Measurements from ENCODE around the gene CYBC1.

The CYBC1 gene

DNA sequence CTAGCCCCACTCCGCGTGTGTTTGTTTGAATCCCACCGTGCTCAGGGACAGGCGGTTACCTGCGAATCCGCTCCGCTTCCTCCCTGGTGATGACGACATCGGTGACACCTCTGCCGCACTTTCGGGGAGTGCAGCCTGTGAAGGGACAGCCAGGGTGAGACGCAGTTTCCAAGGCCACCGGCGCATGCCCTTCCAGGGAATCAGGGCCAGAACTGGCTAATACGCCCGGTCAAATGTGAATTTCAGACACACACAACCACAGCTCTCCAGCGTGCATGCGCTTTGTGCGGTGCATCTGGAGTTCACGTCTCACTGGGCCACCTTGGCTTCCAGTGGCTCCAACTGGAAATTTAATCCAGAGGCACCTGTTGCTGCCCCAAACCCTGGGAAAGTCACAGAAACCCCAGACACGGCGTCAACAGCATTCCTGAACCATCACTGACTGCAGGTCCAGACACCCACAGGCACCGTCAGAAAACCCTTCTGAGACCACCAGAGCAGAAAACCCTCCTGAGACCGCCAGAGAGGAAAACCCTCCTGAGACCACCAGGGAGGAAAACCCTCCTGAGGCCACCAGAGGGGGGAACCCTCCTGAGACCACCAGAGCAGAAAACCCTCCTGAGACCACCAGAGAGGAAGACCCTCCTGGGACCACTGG lies 39.0 kb downstream of the CYBC1 start:
- DNase-seq (ENCODE audit: low read depth in 2 of 2), result no peak

DNA sequence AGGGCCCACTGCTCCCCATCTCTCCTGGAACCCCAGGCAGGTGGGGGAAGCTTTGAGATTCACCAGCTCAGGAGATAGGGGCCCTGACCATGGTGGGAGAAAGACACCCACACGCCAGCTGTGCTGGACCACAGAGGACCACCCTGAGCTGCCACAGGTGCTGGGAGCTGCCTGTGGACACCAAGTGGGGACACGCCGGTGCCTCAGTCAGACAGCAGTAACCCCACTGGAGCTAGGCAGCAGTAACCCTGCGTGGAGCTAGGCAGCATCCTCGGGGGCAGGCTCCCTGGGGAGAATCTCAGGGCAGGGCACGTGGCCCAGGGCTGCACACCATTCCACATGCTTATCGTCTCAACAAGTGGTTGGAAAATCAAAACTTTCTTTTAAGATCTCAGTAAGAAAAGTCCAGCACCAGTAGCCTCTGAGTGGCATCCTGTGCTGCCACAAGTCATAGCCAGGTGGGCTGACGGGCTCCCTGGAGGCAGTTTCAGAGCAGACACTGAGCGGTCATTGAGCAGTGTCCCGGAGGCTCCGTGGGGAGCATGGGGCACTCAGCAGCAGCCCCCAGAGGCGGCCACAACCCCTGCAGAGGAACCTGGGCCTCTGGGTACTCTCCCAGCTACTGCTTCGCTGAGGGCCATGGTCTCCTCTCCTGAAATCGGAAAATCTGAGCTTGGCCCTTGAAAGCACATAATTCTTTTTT lies 40.4 kb downstream of the CYBC1 start:
- no peak for DNase-seq (ENCODE audit: low read depth in 2 of 2)

DNA sequence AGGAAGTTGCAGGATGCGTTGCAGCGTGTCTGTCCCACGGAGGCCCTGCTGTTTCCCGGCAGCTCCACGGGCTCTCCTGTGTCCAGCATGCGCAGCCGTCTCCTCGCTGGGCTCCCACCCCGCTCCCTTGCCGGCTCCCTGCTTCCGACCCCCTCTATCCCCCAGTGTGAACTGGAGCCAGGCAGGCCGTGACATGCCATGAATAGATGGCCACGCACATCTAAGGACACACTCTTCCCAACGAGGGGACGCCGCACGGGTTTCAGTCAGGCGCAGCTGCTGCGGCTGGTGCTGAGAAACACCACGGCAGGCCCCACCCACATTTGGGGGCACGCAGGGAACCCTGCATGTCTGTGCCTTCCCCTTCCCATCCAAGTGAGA lies 41.6 kb downstream of the CYBC1 start:
- DNase-seq (ENCODE audit: low read depth in 2 of 2), result no peak

DNA sequence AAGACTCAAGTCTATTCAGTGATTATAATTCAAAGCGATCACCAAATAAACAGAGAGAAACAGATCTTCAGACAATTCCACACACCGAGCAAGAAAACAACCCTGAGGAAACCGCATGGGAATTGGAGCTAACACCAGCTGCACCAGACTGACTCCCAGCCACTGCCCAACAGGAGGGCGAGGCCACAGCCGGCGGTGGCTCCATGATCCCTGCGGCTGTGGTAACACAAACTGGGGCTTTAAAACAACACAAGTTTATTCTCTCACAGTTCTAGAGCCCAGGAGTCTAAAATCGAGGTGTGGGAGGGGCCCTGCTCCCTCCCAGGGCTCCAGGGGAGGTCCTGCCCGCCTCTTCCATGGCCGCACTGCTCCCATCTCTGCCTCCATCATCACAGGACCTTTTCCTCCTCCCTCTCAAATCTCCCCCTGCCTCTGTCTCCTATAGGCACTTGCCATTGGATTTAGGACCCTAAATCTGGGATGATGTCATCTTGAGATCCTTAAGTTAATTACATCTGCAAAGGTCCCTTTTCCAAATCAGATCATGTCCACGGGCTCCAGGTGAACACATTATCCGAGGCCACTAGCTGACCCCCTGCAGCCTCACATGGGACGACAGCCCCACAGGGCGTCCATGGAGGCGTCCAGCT lies 42.1 kb downstream of the CYBC1 start:
- DNase-seq (ENCODE audit: low read depth in 2 of 2), result no peak

DNA sequence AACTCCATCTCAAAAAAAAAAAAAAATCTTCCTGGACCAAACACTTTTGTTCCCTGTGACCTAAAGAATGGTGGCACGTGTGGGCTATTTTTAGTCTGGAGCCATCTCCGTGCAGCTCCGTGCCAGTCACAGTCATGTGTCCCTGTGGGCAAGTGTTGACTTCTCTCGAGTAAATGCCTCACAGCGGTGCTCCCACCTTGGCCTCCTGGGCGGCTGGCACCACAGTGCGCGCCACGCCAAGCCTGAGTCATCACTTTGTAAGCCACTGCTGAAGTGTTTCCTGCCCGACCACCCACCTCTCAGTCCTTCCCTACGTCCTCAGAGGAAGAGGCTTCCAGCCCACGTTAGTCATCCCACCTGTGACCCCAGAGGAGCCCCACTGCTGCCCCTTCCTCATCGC lies 43.3 kb downstream of the CYBC1 start:
- DNase-seq (ENCODE audit: low read depth in 2 of 2), result no peak

- no peak for DNase-seq (ENCODE audit: low read depth in 2 of 2)
Measured at GRCh38 chr17:82406131-82406671, 44.4 kb downstream of the CYBC1 start.

- DNase-seq (ENCODE audit: low read depth in 2 of 2), result no peak
Measured at GRCh38 chr17:82405051-82405450, 45.5 kb downstream of the CYBC1 start.

DNA sequence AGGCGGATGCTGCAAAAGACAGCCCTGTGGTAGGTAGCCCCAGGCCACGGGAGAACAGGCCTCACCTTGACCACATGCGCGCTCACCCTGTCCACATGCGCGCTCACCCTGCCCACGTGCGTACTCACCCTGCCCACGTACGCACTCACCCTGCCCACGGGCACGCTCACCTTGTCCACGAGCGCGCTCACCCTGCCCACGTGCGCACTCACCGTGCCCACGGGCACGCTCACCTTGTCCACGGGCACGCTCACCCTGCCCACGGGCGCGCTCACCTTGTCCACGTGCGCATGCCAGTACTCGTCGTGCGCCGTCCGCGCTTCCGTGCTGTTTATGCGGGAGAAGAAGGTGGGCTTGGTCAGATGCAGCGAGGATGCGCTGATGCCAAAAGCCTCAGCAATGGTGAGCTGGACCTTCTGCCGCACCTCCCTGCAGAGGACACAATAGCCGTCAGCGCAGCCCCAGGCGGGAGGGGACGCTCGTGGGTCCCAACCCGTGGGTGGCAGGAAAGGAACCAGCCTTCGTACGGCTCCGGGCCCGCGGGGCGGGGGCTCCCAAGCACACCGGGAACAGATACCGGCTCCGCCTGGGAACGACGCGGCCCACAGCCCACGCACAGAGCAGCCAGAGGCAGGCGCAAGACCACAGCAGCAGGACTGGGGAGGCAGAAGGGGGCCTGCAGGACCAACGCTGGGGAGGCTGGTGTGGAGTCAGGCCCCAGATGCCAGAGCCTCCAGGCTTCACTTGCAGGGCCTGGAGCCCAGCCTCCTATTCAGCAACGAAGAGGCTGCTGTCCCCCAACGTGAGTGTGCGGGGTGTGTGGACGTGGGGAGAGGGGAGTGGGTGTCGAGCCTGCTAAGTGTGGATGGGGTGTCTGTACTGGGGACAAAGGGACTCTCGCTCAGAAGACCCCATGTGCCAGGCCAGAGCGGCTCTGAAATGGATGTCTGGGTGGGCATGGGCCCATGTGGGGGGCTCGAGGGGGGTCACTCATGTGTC lies 46.6 kb downstream of the CYBC1 start:
- DNase-seq (ENCODE audit: low read depth in 2 of 2), result no peak

- no peak for DNase-seq (ENCODE audit: low read depth in 2 of 2)
Measured at GRCh38 chr17:82402865-82403264, 47.7 kb downstream of the CYBC1 start.

DNA sequence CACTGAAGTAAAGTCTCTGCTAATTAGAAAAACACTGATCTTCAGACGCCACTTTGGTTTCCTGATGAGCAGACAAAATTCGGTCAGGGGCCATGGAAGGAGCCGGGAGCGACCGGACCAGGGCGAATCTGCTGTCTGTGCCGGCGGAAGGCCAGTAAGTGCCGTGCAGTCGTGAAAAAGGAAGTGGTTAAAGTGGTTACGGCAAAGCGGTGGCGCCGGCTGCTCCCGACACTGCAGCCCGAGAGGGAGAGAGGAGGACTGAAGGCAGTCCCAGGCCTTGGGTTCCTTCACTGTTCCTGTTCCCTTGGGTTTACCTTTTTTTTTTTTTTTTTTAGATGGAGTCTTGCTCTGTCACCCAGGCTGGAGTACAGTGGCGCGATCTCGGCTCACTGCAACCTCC lies 49.7 kb downstream of the CYBC1 start:
- peak in 1 of 2 donors; percentile 8 for DNase-seq (ENCODE audit: low read depth in 2 of 2)

DNA sequence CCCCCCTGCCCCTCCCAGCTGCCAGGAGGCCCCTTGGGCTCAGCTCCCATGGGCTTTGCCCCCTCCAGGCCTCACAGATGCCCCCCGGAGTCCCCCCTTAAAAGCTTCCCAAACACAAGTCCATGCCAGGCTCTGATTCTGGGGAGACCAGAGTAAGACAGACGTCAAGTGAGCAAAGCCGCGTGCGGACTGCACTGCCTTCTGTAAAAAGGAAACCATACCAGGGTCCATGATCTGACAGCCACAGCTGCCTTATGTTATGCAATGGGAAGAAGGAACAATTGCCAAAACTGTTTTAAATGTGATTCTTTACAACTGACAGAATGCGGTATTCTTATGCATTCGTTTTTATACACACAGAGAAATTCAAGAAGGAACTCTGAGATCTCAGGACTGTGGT lies 50.3 kb downstream of the CYBC1 start:
- no peak for DNase-seq (ENCODE audit: low read depth in 2 of 2)

- no peak for DNase-seq (ENCODE audit: low read depth in 2 of 2)
Measured at GRCh38 chr17:82399601-82400101, 50.9 kb downstream of the CYBC1 start.

- DNase-seq (ENCODE audit: low read depth in 2 of 2), result no peak
Measured at GRCh38 chr17:82399041-82399441, 51.5 kb downstream of the CYBC1 start.

- DNase-seq (ENCODE audit: low read depth in 2 of 2), result no peak
Measured at GRCh38 chr17:82397449-82398335, 52.9 kb downstream of the CYBC1 start.

GRCh38 chr17:82396601-82397435 lies 53.7 kb downstream of the CYBC1 start:
- no peak for DNase-seq (ENCODE audit: low read depth in 2 of 2)

DNA sequence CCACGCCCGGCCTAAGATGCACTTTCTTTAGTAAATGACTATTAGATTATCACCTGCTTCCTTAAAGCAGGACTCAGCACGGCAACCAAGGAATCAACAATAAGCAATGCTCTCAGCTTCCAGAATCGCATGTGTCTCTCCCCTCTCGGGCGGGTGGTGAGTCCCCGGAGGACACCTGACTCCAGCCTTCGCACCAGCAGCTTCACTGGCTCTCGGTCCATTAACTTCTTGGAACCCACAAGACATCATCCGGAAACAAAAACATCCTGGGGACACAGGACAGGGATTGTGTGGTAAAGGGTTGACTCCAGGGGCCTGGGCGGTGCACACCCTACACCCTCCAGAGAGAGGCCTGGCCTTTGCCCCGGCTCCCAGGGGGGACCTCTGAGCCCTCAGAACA lies 56.3 kb downstream of the CYBC1 start:
- no peak for DNase-seq (ENCODE audit: low read depth in 2 of 2)

- no peak for DNase-seq (ENCODE audit: low read depth in 2 of 2)
Measured at GRCh38 chr17:82392941-82393340, 57.6 kb downstream of the CYBC1 start.

Measured in activated CD8-positive, alpha-beta memory T cell treated with anti-CD3 and anti-CD28 coated beads for 4 hours (primary cell).